K562 (cell line): ENCODE measurements around the gene STK32C. TPM values are rescaled to one million over a fixed set of nuclear protein-coding genes. Genes with fewer than 3 reads are reported as not detected.

ENCODE experiments used
- ATAC-seq: fragments of 200-7000 bp; cut with Tn5 transposase; 3 replicates; pipeline ENCODE4 v1.9.1; 2020; ENCODE audit warnings: moderate library complexity
- BruUV-seq: library from RNA; stranded (reverse); fragments of 400-500 nt; replicated peaks from 2 replicates; lab custom pipeline; 2021; lab: Mats Ljungman, UMichigan
- CTCF ChIA-PET: fragments of 300-600 bp; formaldehyde crosslinking; extraction: SDS; loops from one replicate; lab custom pipeline; 2021; ENCODE audit warnings: low intra/inter-chr PET ratio; lab: Yijun Ruan, JAX
- POLR2A ChIA-PET: fragments of 300-600, 350-650 bp; sonication (Branson Sonifier 250); formaldehyde crosslinking; extraction: SDS; loops from one replicate; lab custom pipeline; 2021; ENCODE audit warnings: antibody characterized with exemption, inconsistent platforms; lab: Yijun Ruan, JAX
- DNase-seq, 4 experiments: peaks; one replicate each; pipeline versions ENCODE4 v3.0.0 to v3.0.0-alpha.2; 2011 to 2018; ENCODE audit warnings: low spot score in 3 of 4, mixed read lengths in 3 of 4; ENCODE audit errors: extremely low read depth in 1 of 4
- FAIRE-seq: peaks from 2 replicates; lab custom pipeline; 2011; peaks lifted over from hg19 to GRCh38; lab: Jason Lieb, UNC
- H2AFZ ChIP-seq: 2 replicates; pipeline ENCODE4 v1.6.0; 2011; ENCODE audit warnings: low read depth, low read length, control low read depth, inconsistent platforms
- H3K27ac ChIP-seq: fragments of 200-600 bp; 3 replicates; pipeline ENCODE4 v1.8.0; 2011; ENCODE audit warnings: low read depth, mild to moderate bottlenecking, control low read depth, inconsistent platforms, low read length, moderate library complexity, mixed read lengths; ENCODE audit errors: extremely low read depth
- H3K27me3 ChIP-seq, 2 experiments: fragments of 300-600 bp in 1 of 2; 2 replicates in 1 of 2; 3 replicates in 1 of 2; pipeline versions ENCODE4 v1.6.0 to v1.8.0; 2011; ENCODE audit warnings: inconsistent platforms in 2 of 2, low read length in 2 of 2, mild to moderate bottlenecking in 1 of 2, mixed read lengths in 1 of 2, moderate library complexity in 1 of 2; ENCODE audit not compliant: control insufficient read depth in 2 of 2, insufficient read depth in 2 of 2
- H3K36me3 ChIP-seq: fragments of 300-600 bp; 3 replicates; pipeline ENCODE4 v1.8.0; 2011; ENCODE audit warnings: mild to moderate bottlenecking, low read length, inconsistent platforms; ENCODE audit not compliant: control insufficient read depth, insufficient read depth
- H3K4me1 ChIP-seq, 2 experiments: fragments of 200-600 bp in 1 of 2; replicated peaks in 1 of 2; 2 replicates in 1 of 2; 3 replicates in 1 of 2; pipeline versions ENCODE4 v1.5.1 to v1.8.0; 2011; ENCODE audit warnings: inconsistent platforms in 2 of 2, low read length in 2 of 2, mild to moderate bottlenecking in 1 of 2, mixed read lengths in 1 of 2, moderate library complexity in 1 of 2; ENCODE audit not compliant: control insufficient read depth in 2 of 2, insufficient read depth in 2 of 2
- H3K4me2 ChIP-seq: 2 replicates; pipeline ENCODE4 v1.6.1; 2011; ENCODE audit warnings: low read length, control low read depth, inconsistent platforms, mixed read lengths; ENCODE audit not compliant: insufficient read depth
- H3K4me3 ChIP-seq: fragments of 200-600 bp; sonication (generic), shearing (Covaris generic); 2 replicates; pipeline ENCODE4 v1.5.1; 2016; ENCODE audit warnings: control low read depth, inconsistent platforms
- H3K79me2 ChIP-seq: fragments of 200-600 bp; 3 replicates; pipeline ENCODE4 v1.8.0; 2011; ENCODE audit warnings: low read length, inconsistent platforms; ENCODE audit not compliant: control insufficient read depth, insufficient read depth
- H3K9ac ChIP-seq, 2 experiments: 2 replicates each; pipeline versions ENCODE4 v1.6.0 to v1.6.1; 2011; ENCODE audit warnings: low read depth in 2 of 2, low read length in 2 of 2, control low read depth in 1 of 2, inconsistent platforms in 1 of 2, mild to moderate bottlenecking in 1 of 2, mixed read lengths in 1 of 2; ENCODE audit not compliant: insufficient read depth in 1 of 2
- H3K9me1 ChIP-seq: one replicate; pipeline ENCODE4 v1.6.0; 2011; ENCODE audit warnings: inconsistent platforms, mild to moderate bottlenecking, low read length, moderate library complexity; ENCODE audit not compliant: control insufficient read depth, insufficient read depth
- H3K9me3 ChIP-seq: replicated peaks from 2 replicates; pipeline ENCODE4 v1.5.1; 2011; ENCODE audit warnings: low read depth, low read length, inconsistent platforms; ENCODE audit not compliant: control insufficient read depth, insufficient read depth
- H4K20me1 ChIP-seq: replicated peaks from 2 replicates; pipeline ENCODE4 v1.6.1; 2011; ENCODE audit warnings: low read length, inconsistent platforms, mixed read lengths; ENCODE audit not compliant: control insufficient read depth, insufficient read depth
- CBFA2T3 ChIP-seq: fragments of 450-650 bp; IDR thresholded peaks from 2 replicates; pipeline ENCODE4 v1.6.1; 2017
- ERF ChIP-seq: fragments of 450-650 bp; formaldehyde crosslinking; IDR thresholded peaks from 2 replicates; pipeline ENCODE4 v1.4.0; 2020; ENCODE audit warnings: mild to moderate bottlenecking, mixed read lengths
- MYC ChIP-seq, 2 experiments: fragments of 250-450 bp in 1 of 2; sonication (Bioruptor Pico) in 1 of 2; IDR thresholded peaks; 2 replicates each; pipeline versions ENCODE4 v1.5.1 to v1.6.1; 2012 to 2021; ENCODE audit warnings: low read depth in 2 of 2, borderline replicate concordance in 1 of 2, improper control_type of control experiment in 1 of 2, low read length in 1 of 2, mild to moderate bottlenecking in 1 of 2, moderate library complexity in 1 of 2
- STAT6 ChIP-seq: sonication (generic); formaldehyde crosslinking; IDR thresholded peaks from 2 replicates; pipeline ENCODE4 v1.8.1; 2023; ENCODE audit warnings: mild to moderate bottlenecking, missing genetic modification reagents
- THRB ChIP-seq: fragments of 450-650 bp; formaldehyde crosslinking; conservative IDR thresholded peaks from 2 replicates; pipeline ENCODE4 v1.4.0; 2022; ENCODE audit warnings: mild to moderate bottlenecking, missing genetic modification characterization
- ZEB2 ChIP-seq: fragments of 450-650 bp; IDR thresholded peaks from 2 replicates; pipeline ENCODE4 v1.6.1; 2016
- ZNF609 ChIP-seq: sonication (generic); formaldehyde crosslinking; IDR thresholded peaks from 2 replicates; pipeline ENCODE4 v1.8.1; 2023; ENCODE audit warnings: missing genetic modification reagents, mild to moderate bottlenecking, borderline replicate concordance
- WGBS: fragments of 100-300 bp; shearing (Covaris generic); methylation state at CpG from one replicate; pipeline ENCODE4 v1.1.6; 2016; ENCODE audit warnings: low coverage, mixed read lengths; ENCODE audit not compliant: insufficient coverage; ENCODE audit errors: missing lambda C conversion rate; 5-methylcytosine and 5-hydroxymethylcytosine counted together
- in situ Hi-C: fragments of 300-500 bp; cut with MboI; formaldehyde crosslinking; loops from 4 replicates; pipeline ENCODE4 v1.15.0; 2018; ENCODE audit warnings: inconsistent platforms, mixed read lengths
- intact Hi-C: fragments of 100-400 bp; cut with micrococcal nuclease; formaldehyde crosslinking; loops from 2 replicates; pipeline ENCODE4 v1.14.2; 2022
- polyA plus RNA-seq, 8 experiments: library from polyadenylated mRNA; depleted of rRNA in 4 of 8; stranded (reverse) in 5 of 8; unstranded in 3 of 8; fragments of >200 nt; fragmentation: Nextera tagmentation in 2 of 8; fragmentation: Illumina TruSeq in 1 of 8; extraction: Ambion mirVana in 2 of 8; extraction: Trizol in 1 of 8; gene quantifications; 2 replicates each; pipeline versions ENCODE4 v1.2.1 to v1.2.3, GENCODE V29; 2011 to 2014; ENCODE audit warnings: inconsistent platforms in 1 of 8, missing spikeins in 1 of 8
- total RNA-seq, 7 experiments: library from RNA; depleted of rRNA in 6 of 7; stranded (reverse); fragments of >200 nt in 6 of 7; fragmentation: Illumina TruSeq in 2 of 7; extraction: Trizol in 2 of 7; gene quantifications; 2 replicates each; pipeline versions ENCODE4 v1.2.1 to v1.2.3, GENCODE V29; 2011 to 2021; ENCODE audit warnings: low replicate concordance in 1 of 7

The STK32C gene
- total and polyA plus RNA-seq, 9 of the 15 experiments (the other 6 are each of a cell fraction or from before 2014, with no cell fraction given) = 1.5 to 20.9 (median 6.5) TPM

- POLR2A ChIA-PET = no interaction called here
Measured at GRCh38 chr10:132199854-132200311, 107.9 kb downstream of the STK32C start.

More at GRCh38 chr10:132199854-132200311, 107.9 kb downstream of the STK32C start:
- H3K9me1 ChIP-seq = no peaks in the 10 kb centered on the region
- H3K4me3 ChIP-seq = no peak overlapping the region
- H3K36me3 ChIP-seq = no peaks in the 10 kb centered on the region
- ATAC-seq (no peak), DNase-seq (no peak), FAIRE-seq (no peak)
- TF ChIP-seq THRB (no peak), MYC (IDR thresholded peaks at IDR 0.05; ENCODE audit: low read depth, low read length) (no peak), MYC (CRISPR knock-in tag; IDR thresholded peaks at IDR 0.05; ENCODE audit: borderline replicate concordance, low read depth) (no peak), ZEB2 (no peak), ERF (CRISPR knock-in tag) (no peak), ZNF609 (no peak), STAT6 (CRISPR knock-in tag) (no peak), CBFA2T3 (no peak)
- no peak overlapping the region for H2AFZ ChIP-seq
- no peaks in the 10 kb centered on the region for H3K9me3 ChIP-seq
- no peak overlapping the region for H3K9ac ChIP-seq
- H3K4me1 ChIP-seq = peaks cover 0 to 5% of the 10 kb centered on the region in 2 experiments; a peak in 1 of 5 replicates
- CTCF ChIA-PET = no interaction called here
- H4K20me1 ChIP-seq = no peaks in the 10 kb centered on the region; the same call in 1 of the 2 replicates
- BruUV-seq = no TSS peak
- WGBS = 0% methylated on average over 7 of the region's 16 CpGs
- H3K27me3 ChIP-seq = peaks cover 0 to 53% of the 10 kb centered on the region in 2 experiments; a peak in 2 of 5 replicates
- no peaks in the 10 kb centered on the region for H3K79me2 ChIP-seq
- in situ Hi-C loops = no loop called here
- no peak overlapping the region for H3K27ac ChIP-seq
- H3K4me2 ChIP-seq = no peak overlapping the region
- intact Hi-C loops = no loop called here
